Retinal pigment epithelial cell (primary cell): Measurements from ENCODE around the gene CD34.

ENCODE experiments used
- DNase-seq: peaks from one replicate; pipeline ENCODE4 v3.0.0-alpha.2; 2010; ENCODE audit warnings: low read depth
- H3K4me3 ChIP-seq: 2 replicates; pipeline ENCODE4 v1.5.1; 2011; ENCODE audit warnings: mild to moderate bottlenecking, low read length, control low read depth, moderate library complexity
- CTCF ChIP-seq: conservative IDR thresholded peaks from 2 replicates; pipeline ENCODE4 v1.5.1; 2011; ENCODE audit warnings: low read depth, low read length, control low read depth, inconsistent platforms

CD34 gene

DNA sequence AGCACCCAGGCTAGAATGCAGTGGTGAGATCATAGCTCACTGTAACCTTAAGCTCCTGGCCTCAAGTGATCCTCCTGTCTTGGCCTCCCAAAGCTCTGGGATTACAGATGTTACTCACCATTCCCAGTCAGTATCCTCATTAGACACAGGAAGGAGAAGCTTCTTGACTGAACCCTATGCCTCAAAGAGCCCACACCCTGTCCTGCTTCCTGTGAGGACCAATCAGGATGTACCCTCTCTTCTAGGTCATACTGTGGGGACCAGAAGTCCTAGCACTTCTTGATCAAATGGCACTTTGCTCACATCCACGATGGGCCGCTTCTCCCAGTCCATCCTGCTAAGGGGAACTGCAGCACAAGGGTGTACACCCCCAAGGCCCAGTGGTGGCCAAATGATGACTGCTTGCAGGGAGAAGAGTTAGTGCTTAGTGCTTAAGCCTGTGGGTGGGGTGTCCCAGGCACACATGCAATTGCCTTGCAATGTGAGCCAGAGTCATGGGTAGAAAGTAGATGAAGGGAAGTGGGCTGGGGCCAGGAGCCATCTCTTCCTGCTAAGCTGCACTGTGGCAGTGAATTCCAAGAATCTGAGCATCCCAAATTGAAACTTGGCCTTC lies 9.8 kb downstream of the CD34 start:
- DNase-seq: no peak
- TF ChIP-seq CTCF: no peak
- H3K4me3 ChIP-seq: no peak overlapping the region

DNA sequence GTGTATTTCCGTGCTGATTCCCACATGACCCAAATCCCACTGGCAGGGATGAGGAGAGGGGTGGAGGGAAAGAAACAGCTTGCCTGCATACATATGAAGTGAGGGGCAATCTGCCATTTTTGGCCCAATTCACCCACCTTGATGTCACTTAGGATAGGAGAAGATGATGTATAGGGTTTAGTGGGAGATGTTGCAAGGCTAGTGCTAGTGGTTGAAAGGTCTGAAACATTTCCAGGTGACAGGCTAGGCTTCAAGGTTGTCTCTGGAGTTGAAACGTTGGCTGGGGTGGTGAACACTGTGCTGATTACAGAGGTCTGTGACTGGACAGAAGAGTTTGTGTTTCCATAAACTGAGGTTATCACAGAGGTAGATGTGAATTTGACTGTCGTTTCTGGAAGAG lies 12.1 kb downstream of the CD34 start:
- TF ChIP-seq CTCF: no peak
- no peak for DNase-seq
- H3K4me3 ChIP-seq: no peak overlapping the region

- H3K4me3 ChIP-seq: no peak overlapping the region
- DNase-seq: no peak
- TF ChIP-seq CTCF: no peak
Measured at GRCh38 chr1:207898260-207898659, 12.7 kb downstream of the CD34 start.

DNA sequence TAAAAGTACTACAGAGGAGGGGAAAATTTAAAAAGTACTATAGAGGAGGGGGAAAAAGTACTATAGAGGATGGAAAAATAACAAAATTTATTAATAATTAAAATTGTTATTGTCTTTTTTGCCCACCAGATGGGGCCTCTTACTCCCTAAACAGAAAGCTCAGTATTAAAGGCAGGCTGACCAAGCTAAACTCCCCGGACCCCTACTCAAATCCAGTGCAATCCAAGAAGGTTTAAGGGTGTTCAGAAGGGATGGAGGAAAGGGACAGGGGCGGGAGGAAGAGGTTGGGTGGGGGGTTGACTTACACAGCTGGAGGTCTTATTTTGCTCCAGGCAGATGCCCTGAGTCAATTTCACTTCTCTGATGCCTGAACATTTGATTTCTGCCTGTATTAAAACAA lies 13.7 kb downstream of the CD34 start:
- H3K4me3 ChIP-seq: no peak overlapping the region
- no peak for DNase-seq
- peak; percentile 38 for TF ChIP-seq CTCF

DNA sequence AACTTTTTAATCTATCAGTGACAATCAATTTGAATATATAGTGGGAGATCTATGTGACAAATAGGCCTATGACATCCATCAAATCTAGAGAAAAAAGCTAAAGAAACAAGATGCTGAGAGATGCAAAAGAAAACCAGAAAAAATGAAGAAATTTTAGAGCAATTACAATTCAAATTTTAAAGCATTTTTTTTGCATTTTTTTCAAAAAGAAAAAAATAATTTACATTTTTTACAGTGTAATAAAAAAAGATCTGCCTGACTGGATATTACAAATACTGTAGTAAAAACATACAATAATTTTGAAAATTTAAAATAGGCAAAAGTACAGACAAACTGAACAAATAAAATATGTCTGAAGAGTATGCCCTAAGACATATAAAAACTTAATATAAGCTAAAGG lies 14.4 kb downstream of the CD34 start:
- no peak for TF ChIP-seq CTCF
- DNase-seq: no peak
- H3K4me3 ChIP-seq: no peak overlapping the region

DNA sequence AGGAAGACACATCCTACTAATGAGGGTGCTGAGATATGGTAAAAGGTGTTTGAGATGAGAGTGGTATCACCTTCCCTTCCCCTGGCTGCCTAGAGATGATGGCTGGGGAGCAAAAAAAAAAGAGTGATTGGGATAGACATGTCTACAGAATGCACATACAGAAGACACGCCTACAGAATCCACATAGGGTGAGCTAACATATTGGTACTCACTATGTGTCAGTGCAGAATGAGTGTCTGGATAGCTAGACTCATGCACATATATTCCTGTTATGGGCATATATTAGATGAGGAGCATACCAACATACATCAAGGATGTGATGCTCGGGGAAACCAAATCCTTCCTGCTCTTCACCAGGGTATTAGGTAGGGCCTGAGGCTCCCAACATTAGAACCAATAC lies 16.2 kb downstream of the CD34 start:
- no peak for TF ChIP-seq CTCF
- H3K4me3 ChIP-seq: no peak overlapping the region
- DNase-seq: no peak

GRCh38 chr1:207893737-207894582 lies 17.0 kb downstream of the CD34 start:
- no peak for TF ChIP-seq CTCF
- H3K4me3 ChIP-seq: no peak overlapping the region
- no peak for DNase-seq
